HepG2 (cell line): Measurements from ENCODE around the gene RAB18. TPM values are rescaled to one million over a fixed set of nuclear protein-coding genes. Genes with fewer than 3 reads are reported as not detected.

Experiments
- ATAC-seq: fragments of 200-7000 bp; cut with Tn5 transposase; 3 replicates; pipeline ENCODE4 v1.9.1; 2020; ENCODE audit warnings: mild to moderate bottlenecking, moderate library complexity
- BruUV-seq: library from RNA; stranded (reverse); fragments of 400-500 nt; replicated peaks from 2 replicates; lab custom pipeline; 2021; lab: Mats Ljungman, UMichigan
- CTCF ChIA-PET: fragments of 300-600 bp; formaldehyde crosslinking; extraction: SDS; loops from one replicate; lab custom pipeline; 2021; ENCODE audit warnings: low total read pairs, inconsistent platforms, low intra/inter-chr PET ratio; lab: Yijun Ruan, JAX
- POLR2A ChIA-PET: fragments of 350-600 bp; sonication (Branson Sonifier 250); formaldehyde crosslinking; loops from one replicate; lab custom pipeline; 2020; ENCODE audit warnings: antibody characterized with exemption, inconsistent platforms; lab: Yijun Ruan, JAX
- DNase-seq: peaks from one replicate; pipeline ENCODE4 v3.0.0-alpha.2; 2015; ENCODE audit warnings: low spot score
- FAIRE-seq: peaks from 3 replicates; lab custom pipeline; 2011; peaks lifted over from hg19 to GRCh38; lab: Jason Lieb, UNC
- H2AFZ ChIP-seq: one replicate; pipeline ENCODE4 v1.6.1; 2011; ENCODE audit warnings: low read length, inconsistent platforms
- H3K27ac ChIP-seq: fragments of 300-600 bp; 3 replicates; pipeline ENCODE4 v1.8.0; 2011; ENCODE audit warnings: mixed run types, mild to moderate bottlenecking, mixed read lengths, low read length, inconsistent platforms; ENCODE audit not compliant: insufficient read depth; ENCODE audit errors: extremely low read length
- H3K27me3 ChIP-seq, 2 experiments: fragments of 200-600 bp in 1 of 2; 2 replicates in 1 of 2; 3 replicates in 1 of 2; pipeline versions ENCODE4 v1.6.0 to v1.8.0; 2011; ENCODE audit warnings: low read length in 2 of 2, mild to moderate bottlenecking in 2 of 2, moderate library complexity in 2 of 2, inconsistent platforms in 1 of 2; ENCODE audit not compliant: insufficient read depth in 2 of 2, control insufficient read depth in 1 of 2
- H3K36me3 ChIP-seq, 2 experiments: fragments of 200-600 bp in 1 of 2; replicated peaks in 1 of 2; 2 replicates in 1 of 2; 3 replicates in 1 of 2; pipeline versions ENCODE4 v1.5.1 to v1.8.0; 2011; ENCODE audit warnings: low read length in 2 of 2, inconsistent platforms in 1 of 2; ENCODE audit not compliant: insufficient read depth in 2 of 2, control insufficient read depth in 1 of 2
- H3K4me1 ChIP-seq: 2 replicates; pipeline ENCODE4 v1.5.1; 2012; ENCODE audit warnings: low read length, inconsistent platforms; ENCODE audit not compliant: insufficient read depth
- H3K4me2 ChIP-seq: 2 replicates; pipeline ENCODE4 v1.6.0; 2011; ENCODE audit warnings: low read depth, low read length, inconsistent platforms
- H3K4me3 ChIP-seq, 3 experiments: fragments of 200-600 bp in 1 of 3; sonication (generic), shearing (Covaris generic) in 1 of 3; replicated peaks in 1 of 3; 2 replicates each; pipeline ENCODE4 v1.5.1; 2011 to 2016; ENCODE audit warnings: low read length in 3 of 3, inconsistent platforms in 2 of 3, low read depth in 2 of 3, mild to moderate bottlenecking in 2 of 3, control low read depth in 1 of 3, mixed read lengths in 1 of 3; ENCODE audit not compliant: insufficient read depth in 1 of 3
- H3K79me2 ChIP-seq: one replicate; pipeline ENCODE4 v1.6.1; 2011; ENCODE audit warnings: low read length, inconsistent platforms; ENCODE audit not compliant: insufficient read depth
- H3K9ac ChIP-seq: 2 replicates; pipeline ENCODE4 v1.6.0; 2011; ENCODE audit warnings: mild to moderate bottlenecking, low read depth, low read length, inconsistent platforms; ENCODE audit not compliant: insufficient read depth
- H3K9me3 ChIP-seq: 2 replicates; pipeline ENCODE4 v1.5.1; 2012; ENCODE audit warnings: mild to moderate bottlenecking, low read length
- H4K20me1 ChIP-seq: 2 replicates; pipeline ENCODE4 v1.6.0; 2011; ENCODE audit warnings: inconsistent platforms, mild to moderate bottlenecking, low read length, moderate library complexity; ENCODE audit not compliant: insufficient read depth
- HDAC2 ChIP-seq: sonication (generic); formaldehyde crosslinking; IDR thresholded peaks from 2 replicates; pipeline ENCODE4 v1.4.0; 2020; ENCODE audit warnings: missing genetic modification reagents
- MBD4 ChIP-seq: IDR thresholded peaks from 2 replicates; pipeline ENCODE4 v1.6.1; 2012; ENCODE audit warnings: low read length, inconsistent platforms, borderline replicate concordance
- MEF2D ChIP-seq: sonication (generic); formaldehyde crosslinking; IDR thresholded peaks from 2 replicates; pipeline ENCODE4 v1.5.1; 2020; ENCODE audit warnings: mild to moderate bottlenecking, missing genetic modification reagents
- MIER2 ChIP-seq: IDR thresholded peaks from 2 replicates; pipeline ENCODE4 v1.6.1; 2016; ENCODE audit warnings: missing biosample characterization, missing genetic modification reagents
- MNT ChIP-seq: fragments of 450-650 bp; IDR thresholded peaks from 2 replicates; pipeline ENCODE4 v1.6.1; 2016
- MXI1 ChIP-seq: IDR thresholded peaks from 3 replicates; pipeline ENCODE4 v1.6.1; 2012; ENCODE audit warnings: low read depth, low read length, inconsistent platforms, borderline replicate concordance
- POLR2AphosphoS2 ChIP-seq: IDR thresholded peaks from 2 replicates; pipeline ENCODE4 v1.6.1; 2011; ENCODE audit warnings: low read depth, low read length, improper control_type of control experiment
- ZBTB34 ChIP-seq: sonication (generic); formaldehyde crosslinking; IDR thresholded peaks from 2 replicates; pipeline ENCODE4 v1.8.0; 2022; ENCODE audit warnings: mild to moderate bottlenecking, missing genetic modification reagents
- ZNF121 ChIP-seq: sonication (generic); formaldehyde crosslinking; IDR thresholded peaks from 2 replicates; pipeline ENCODE4 v1.5.0; 2020; ENCODE audit warnings: mild to moderate bottlenecking, missing genetic modification reagents
- ZNF20 ChIP-seq: sonication (generic); formaldehyde crosslinking; IDR thresholded peaks from 2 replicates; pipeline ENCODE4 v1.4.0; 2020; ENCODE audit warnings: mild to moderate bottlenecking, moderate library complexity, missing genetic modification reagents
- ZNF331 ChIP-seq: sonication (generic); formaldehyde crosslinking; IDR thresholded peaks from 2 replicates; pipeline ENCODE4 v1.4.0; 2020; ENCODE audit warnings: missing genetic modification reagents
- ZNF609 ChIP-seq: sonication (generic); formaldehyde crosslinking; IDR thresholded peaks from 2 replicates; pipeline ENCODE4 v1.4.0; 2020; ENCODE audit warnings: mild to moderate bottlenecking, missing genetic modification reagents, borderline replicate concordance
- ZNF766 ChIP-seq: sonication (generic); formaldehyde crosslinking; IDR thresholded peaks from 2 replicates; pipeline ENCODE4 v1.5.0; 2020; ENCODE audit warnings: missing genetic modification reagents, borderline replicate concordance
- ZSCAN22 ChIP-seq: sonication (generic); formaldehyde crosslinking; IDR thresholded peaks from 2 replicates; pipeline ENCODE4 v1.4.0; 2020; ENCODE audit warnings: mild to moderate bottlenecking, missing genetic modification reagents
- WGBS: methylation state at CpG from one replicate; pipeline ENCODE4 v1.1.6; 2017; ENCODE audit warnings: low lambda C conversion rate; 5-methylcytosine and 5-hydroxymethylcytosine counted together
- in situ Hi-C: cut with HindIII; loops from 2 replicates; pipeline ENCODE4 v1.10.0; 2017; ENCODE audit warnings: low pct_unique_long_range_greater_than_20kb; ENCODE audit not compliant: extremely low pct_ligation_motif_present
- intact Hi-C: fragments of 100-400 bp; cut with micrococcal nuclease; formaldehyde crosslinking; loops from one replicate; pipeline ENCODE4 v1.10.0; 2022; ENCODE audit not compliant: unreplicated experiment
- polyA plus RNA-seq, 8 experiments: library from polyadenylated mRNA; depleted of rRNA in 3 of 8; stranded (reverse) in 7 of 8; unstranded in 1 of 8; fragments of >200 nt; fragmentation: Illumina TruSeq in 4 of 8; extraction: Trizol in 4 of 8; gene quantifications; 2 replicates each; pipeline versions ENCODE4 v1.2.1 to v1.2.3, GENCODE V29; 2011 to 2016; ENCODE audit warnings: low read depth in 4 of 8, missing spikeins in 1 of 8, mixed read lengths in 1 of 8; ENCODE audit not compliant: insufficient read depth in 1 of 8
- total RNA-seq, 5 experiments: library from RNA; depleted of rRNA; stranded (reverse); fragments of >200 nt; fragmentation: Illumina TruSeq; extraction: Trizol; gene quantifications; 2 replicates each; pipeline ENCODE4 v1.2.3, GENCODE V29; 2016; ENCODE audit warnings: low read depth in 1 of 5
- TF ChIP-seq, protein P1 (sequence below): sonication (generic); formaldehyde crosslinking; IDR thresholded peaks from 2 replicates; pipeline ENCODE4 v1.4.0; 2020; ENCODE audit warnings: mild to moderate bottlenecking, missing genetic modification reagents
- TF ChIP-seq, protein P2 (sequence below): sonication (generic); formaldehyde crosslinking; IDR thresholded peaks from 2 replicates; pipeline ENCODE4 v1.8.0; 2022; ENCODE audit warnings: mild to moderate bottlenecking, missing genetic modification reagents, moderate library complexity

The RAB18 gene
- total and polyA plus RNA-seq, 2 of the 13 experiments (the other 11 are each of a cell fraction or from before 2014, with no cell fraction given) = 22.3 to 69.1 TPM

- intact Hi-C loops = no loop called here
- H3K9me3 ChIP-seq = no peaks in the 10 kb centered on the region
- H3K4me3 ChIP-seq = no peak overlapping the region
- 50% methylated on average over 2 of the region's 2 CpGs for WGBS
- BruUV-seq = no TSS peak
- peaks cover 29% of the 10 kb centered on the region for H3K79me2 ChIP-seq
- H3K36me3 ChIP-seq = peaks cover 6 to 31% of the 10 kb centered on the region in 2 experiments; a peak in 4 of 5 replicates
- DNase-seq = no peak
- H3K4me1 ChIP-seq = no peaks in the 10 kb centered on the region
- no peaks in the 10 kb centered on the region for H3K27me3 ChIP-seq
- no peak overlapping the region for H3K27ac ChIP-seq
- no peak for ATAC-seq
- CTCF ChIA-PET = no interaction called here
- POLR2A ChIA-PET = no interaction called here
- in situ Hi-C loops = no loop called here
- 0 out of 2 replicates have a peak, but pooled peaks cover 11% of the 10 kb centered on the region for H4K20me1 ChIP-seq
- TF ChIP-seq, protein P1, sequence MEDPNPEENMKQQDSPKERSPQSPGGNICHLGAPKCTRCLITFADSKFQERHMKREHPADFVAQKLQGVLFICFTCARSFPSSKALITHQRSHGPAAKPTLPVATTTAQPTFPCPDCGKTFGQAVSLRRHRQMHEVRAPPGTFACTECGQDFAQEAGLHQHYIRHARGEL = no peak
- TF ChIP-seq ZNF121 (CRISPR knock-in tag) (no peak), MNT (no peak), MXI1 (no peak), ZNF20 (no peak), HDAC2 (CRISPR knock-in tag) (no peak), ZNF331 (CRISPR knock-in tag) (no peak), MBD4 (no peak), ZBTB34 (CRISPR knock-in tag) (no peak), ZNF609 (CRISPR knock-in tag) (no peak), ZNF766 (no peak), MEF2D (CRISPR knock-in tag) (no peak), MIER2 (CRISPR knock-in tag) (no peak), ZSCAN22 (no peak), POLR2AphosphoS2 (no peak)
- TF ChIP-seq, protein P2, sequence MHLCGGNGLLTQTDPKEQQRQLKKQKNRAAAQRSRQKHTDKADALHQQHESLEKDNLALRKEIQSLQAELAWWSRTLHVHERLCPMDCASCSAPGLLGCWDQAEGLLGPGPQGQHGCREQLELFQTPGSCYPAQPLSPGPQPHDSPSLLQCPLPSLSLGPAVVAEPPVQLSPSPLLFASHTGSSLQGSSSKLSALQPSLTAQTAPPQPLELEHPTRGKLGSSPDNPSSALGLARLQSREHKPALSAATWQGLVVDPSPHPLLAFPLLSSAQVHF (CRISPR knock-in tag) = no peak
- no peak for FAIRE-seq
- no peak overlapping the region for H3K9ac ChIP-seq
- H2AFZ ChIP-seq = no peak overlapping the region
- H3K4me2 ChIP-seq = no peak overlapping the region
These were observed 8.4 kb downstream of the RAB18 start for GRCh38 chr10:27512548-27512947.
